ENCODE data around the gene INPP4B. TPM values are rescaled to one million over a fixed set of nuclear protein-coding genes. Genes with fewer than 3 reads are reported as not detected.

The INPP4B gene
- total RNA-seq, 1 donor from 2014 or later: 143 TPM

DNA sequence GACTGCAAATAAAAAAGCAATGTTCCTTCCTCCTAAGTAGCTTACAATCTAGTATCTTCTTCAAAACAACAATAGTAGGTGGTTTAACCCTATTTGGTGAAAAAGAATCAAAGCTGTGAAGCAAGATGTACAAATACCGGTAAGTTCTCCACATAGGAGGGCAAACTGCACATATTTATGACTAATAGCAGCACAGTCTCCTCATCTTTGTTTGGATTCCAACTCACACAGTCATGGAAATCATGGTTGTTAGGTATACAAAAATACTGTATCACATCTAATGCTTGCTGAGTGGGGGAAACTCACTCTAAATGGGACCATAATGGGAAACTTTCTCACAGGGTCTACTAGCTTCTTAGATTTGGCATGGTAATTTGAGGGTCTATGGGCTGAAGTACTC, 597.2 kb downstream of the INPP4B start:
- no peak for DNase-seq (ENCODE audit: low read depth)

DNA sequence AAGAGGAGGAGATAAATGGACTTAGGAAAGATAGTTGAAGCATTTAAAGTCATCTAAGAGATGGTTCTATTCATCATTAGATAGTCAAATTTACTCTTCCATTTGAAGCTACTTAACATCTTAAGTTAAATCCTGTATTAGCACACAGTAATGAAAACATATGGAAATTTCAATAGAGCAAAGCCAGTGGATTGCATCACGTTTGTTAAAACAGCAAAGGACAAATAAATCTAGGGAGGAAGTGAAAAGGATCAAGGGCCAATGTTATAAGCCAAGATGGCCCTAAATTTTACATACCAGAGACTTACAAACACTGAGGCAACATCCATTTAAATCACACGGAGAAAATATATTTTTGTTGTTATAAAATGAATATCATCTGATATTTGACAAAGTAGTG, 602.8 kb downstream of the INPP4B start:
- no peak for DNase-seq (ENCODE audit: low read depth)

DNA sequence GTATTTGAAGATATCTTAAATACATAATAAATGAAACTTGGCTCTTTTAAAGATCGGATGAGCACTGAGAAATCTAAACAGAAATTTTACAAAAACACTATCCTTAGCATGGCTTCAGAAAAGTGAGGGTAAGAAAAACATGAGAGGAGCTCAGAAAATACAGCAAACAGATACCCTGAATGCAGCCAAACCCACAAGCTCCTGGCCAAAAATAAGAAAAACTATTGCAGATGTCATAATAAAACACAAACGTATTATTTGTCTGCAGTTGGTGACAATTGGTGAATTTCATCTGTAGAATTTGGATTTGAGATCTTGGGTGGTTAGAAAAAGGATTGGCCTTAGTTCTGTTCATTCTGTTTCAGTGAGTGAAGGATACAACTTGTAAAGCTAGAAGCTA, 603.9 kb downstream of the INPP4B start:
- DNase-seq (ENCODE audit: low read depth): no peak

DNA sequence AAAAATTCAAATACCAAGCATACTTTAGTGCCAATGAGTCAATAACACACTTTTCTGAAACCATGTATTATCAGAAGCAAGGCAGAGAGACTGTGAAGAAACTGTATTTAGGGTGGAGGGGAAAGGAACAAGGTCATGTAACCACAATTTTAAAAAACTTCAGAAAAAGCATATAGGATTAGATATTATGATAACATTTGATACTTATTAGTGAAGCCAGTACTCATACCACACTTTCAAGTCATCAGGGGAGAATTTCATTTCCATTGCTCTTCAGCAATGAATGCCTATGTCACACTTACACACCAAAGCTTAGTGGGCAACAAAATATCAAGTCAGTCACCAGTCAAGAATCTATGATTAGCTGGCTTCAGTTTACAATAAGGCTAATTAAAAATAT, 607.5 kb downstream of the INPP4B start:
- no peak for DNase-seq (ENCODE audit: low read depth)

DNA sequence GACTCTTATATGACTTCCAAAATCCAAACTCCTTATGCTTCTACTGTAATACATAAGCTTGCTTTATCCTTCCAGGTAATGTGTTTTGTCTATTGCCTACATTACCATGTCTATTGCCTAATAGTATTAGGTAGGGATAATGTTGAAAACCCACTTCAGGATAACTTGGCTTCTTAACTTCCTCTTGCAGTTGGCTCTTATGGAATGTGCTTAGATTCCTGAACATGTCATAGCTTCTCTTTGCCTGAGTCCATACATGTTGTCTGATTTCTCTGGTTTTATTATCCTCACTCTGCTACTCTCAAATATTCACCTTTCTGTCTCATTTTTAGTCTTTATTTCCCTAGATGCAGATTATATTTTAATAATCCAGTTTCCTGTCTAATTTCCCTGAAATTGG, 609.8 kb downstream of the INPP4B start:
- no peak for DNase-seq (ENCODE audit: low read depth)

DNA sequence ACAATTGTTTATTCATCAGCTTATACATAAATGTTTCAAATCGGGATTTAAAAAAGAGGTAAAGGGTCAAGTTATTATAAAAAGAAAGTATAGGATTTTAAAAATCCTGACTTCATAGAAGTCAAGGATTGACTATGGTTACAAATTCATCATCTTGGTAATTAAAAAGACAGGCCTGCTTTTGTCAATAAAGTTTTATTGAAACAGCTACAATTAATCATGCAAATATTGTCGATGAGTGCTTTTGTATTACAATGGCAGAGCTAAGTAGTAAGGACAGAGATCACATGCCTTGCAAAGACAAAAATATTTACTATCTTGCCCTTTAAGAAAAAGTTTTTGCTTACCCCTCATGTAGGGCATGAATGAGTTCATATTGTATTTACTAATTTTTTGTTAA, 614.3 kb downstream of the INPP4B start:
- no peak for DNase-seq (ENCODE audit: low read depth)

DNA sequence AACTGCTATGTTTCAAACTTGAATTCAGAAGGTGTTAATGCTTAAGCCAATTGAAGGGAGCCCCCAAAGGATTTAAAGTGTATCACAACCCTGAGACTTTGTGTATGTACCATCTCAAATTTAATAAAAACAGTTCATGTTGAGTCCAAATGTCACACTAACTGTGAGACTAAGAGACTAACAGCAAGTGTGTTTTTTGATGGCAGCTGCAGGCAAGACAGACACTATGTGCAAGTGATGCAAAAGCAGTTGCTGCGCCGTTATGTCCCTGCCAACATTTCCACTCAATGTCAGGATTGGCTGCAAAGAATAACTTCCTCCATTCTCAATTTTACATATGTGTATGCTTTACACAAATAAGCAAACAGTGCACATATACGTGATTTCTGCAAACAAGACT, 615.1 kb downstream of the INPP4B start:
- DNase-seq (ENCODE audit: low read depth): no peak

DNA sequence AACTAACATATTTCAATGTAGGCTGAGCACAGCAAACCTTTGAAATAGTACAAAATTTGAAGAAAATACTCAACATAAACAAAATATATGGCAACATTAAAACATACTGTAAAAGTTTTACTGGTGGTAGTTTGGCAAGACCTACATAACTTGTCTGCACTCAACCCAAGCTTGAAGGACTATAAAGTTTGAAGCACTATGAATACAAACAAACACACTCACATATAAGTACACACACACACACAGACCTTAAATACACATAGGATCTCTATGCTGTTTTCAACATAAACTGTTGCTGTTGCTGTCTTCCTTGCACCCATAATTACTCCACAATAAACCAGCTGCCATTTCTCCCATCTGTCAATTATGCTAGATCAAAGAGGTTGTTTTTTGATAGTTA, 620.1 kb downstream of the INPP4B start:
- no peak for DNase-seq (ENCODE audit: low read depth)

DNA sequence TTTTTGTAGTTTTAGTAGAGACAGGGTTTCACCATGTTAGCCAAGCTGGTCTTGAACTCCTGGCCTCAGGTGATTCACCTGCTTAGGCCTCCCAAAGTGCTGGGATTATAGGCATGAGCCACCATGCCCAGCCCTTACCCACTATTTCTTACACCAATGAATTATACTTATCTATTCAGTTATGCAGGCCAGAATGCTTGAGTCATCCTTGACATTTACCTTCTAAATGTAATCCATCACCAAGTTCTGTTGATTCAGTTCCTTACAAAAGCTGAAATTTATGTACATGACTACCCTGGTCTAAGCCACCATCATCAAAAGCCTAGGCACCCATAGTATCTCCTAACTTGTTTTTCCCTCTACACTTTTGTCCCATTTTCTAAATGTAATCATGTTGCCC, 624.0 kb downstream of the INPP4B start:
- no peak for DNase-seq (ENCODE audit: low read depth)

DNA sequence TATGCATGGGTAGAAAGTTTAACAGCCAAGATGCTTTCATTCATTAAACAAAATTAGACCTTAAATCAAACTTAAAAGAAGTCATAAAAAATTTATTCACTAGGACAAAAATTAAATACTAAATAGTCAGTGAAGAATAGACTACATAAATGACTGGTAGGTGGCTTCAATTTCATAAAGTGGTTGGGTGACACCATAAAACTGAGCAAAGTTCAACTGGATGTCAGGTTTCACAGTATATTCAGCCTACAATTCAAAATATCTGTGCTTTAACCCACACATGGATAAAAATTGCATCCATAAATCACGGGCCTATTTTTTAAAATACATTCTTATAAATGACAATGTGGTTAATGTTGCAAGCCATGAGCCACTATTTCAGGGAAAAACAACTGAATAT, 627.4 kb downstream of the INPP4B start:
- no peak for DNase-seq (ENCODE audit: low read depth)

DNA sequence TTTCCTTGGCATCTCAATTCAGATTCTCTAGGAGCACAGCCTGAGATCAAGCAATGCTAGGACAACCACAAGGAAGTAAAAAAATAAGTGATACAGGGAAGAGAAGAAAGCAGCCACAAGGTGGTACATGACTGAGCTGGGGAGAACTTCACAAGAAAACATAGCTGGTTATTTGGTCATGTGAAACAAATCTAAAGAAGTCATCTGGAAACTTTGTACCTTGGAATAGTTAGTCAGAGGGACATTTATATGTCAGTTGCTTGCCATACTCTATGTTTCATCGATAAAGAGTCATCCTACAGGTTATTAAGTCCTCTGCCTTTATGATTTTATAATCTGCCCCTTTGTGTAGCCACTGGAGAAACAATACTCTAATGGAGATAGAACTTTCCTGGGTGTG, 634.7 kb downstream of the INPP4B start:
- no peak for DNase-seq (ENCODE audit: low read depth)

DNA sequence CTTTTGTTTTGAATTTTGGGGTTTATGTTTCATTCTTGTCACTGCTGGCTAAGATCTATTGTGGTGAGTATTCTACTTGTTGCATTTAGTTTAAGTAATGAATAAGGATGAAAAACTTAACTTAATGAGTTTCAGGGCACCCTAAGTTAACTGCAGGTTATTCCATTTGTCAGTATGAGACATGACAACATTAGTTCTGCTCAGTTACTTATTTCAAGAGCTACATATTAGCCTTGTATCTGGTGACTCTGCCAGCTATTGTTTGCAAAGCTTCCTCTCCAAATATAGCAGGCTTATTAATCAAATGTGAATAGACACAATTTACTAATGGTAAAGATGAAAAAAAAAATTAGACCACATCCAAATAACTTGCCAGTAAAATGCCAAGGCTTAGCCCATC, 642.6 kb downstream of the INPP4B start:
- DNase-seq (ENCODE audit: low read depth): no peak

DNA sequence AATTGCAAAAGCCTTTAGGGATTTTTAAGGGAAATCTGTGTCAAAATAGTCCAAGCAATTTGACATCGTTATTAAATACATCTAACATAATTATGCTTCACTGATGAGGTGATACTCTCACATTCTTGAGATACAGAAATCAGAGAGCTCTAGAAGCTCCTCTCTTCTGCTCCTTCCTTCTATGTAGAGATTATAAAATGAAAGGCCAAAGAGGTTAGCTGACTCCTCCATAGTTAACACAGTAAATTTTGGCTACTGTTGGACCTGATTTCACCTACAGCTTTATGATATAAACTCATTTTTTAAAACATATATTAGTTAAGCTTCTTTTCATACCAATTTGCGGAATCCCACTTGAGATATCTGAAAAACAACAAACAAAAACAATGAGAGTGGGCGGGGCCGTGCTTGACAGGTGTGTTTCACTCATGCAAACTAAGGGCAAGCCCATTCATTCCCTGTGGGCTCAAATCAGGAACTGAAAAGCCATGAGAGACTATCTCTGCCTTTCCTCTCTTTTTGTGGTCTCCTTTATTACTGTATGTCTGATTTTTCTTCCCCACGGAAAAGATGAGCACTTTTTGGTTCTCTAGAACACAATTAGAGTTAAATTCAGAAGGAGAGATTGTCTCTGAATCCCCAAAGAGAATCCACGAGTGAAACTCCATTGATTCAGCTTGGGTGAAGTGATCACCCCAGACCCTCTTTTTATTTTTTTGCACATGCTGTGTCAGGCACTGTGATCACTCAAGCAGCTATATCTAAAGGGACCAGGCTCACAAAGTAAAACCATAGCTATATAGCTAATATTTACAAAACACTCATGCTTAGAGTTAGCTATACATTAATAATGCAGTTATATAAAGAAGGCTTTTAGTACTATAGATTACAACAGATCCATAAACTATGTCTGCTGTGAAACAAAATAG, 643.4 kb downstream of the INPP4B start:
- DNase-seq (ENCODE audit: low read depth): no peak

DNA sequence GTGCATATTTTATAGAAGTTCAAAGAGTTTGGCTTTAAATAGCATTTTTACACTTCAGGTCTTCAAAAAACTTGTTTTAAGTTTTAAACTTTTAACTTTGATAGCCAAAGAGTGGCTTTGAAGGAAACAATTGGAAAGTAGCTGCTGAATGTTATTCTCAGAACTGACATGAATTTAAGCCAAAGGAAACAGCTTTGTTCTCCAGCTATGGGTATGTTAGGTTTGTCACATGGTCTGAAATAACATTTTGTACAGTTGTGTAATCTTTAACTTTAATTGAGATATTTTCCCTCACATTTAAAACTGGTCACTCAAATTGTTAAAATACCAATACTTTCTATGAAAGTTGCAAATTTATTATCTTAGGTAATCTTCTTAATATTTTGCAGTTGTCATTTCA, 645.1 kb downstream of the INPP4B start:
- DNase-seq (ENCODE audit: low read depth): no peak

DNA sequence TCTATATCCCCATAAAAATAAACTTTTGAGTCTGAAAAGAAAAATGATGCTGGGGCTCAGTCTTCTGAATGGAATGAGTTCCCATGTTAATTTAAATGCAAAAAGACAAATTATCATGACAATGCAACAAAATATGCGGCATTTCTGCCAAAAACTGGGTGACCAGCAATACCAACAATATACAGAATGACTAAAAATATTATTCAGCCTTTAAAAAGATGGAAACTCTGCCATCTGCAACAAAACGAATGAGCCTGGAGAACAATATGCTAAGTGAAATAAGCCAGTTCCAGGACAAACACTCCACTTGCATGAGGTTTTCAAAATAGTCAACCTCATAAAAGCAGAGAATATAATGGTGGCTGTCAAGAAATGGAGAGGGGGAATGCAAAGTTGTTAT, 651.2 kb downstream of the INPP4B start:
- DNase-seq (ENCODE audit: low read depth): no peak

DNA sequence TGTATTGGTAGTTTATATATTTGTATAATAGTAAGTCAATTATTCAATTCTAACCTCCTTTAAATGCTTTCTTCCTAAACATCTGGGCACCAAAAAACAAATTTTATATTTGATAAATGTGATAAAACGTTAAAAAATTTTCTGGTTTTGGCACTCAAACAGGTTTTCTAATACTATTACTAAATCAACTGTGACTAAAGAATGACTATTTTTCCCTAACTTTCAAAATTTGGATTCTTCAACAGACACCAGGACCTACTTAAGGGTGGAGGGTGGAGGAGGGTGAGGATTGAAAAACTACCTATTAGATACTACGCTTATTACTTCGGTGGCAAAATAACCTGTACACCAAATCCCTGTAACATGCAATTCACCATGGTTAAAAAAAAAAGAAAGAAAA, 654.2 kb downstream of the INPP4B start:
- no peak for DNase-seq (ENCODE audit: low read depth)

DNA sequence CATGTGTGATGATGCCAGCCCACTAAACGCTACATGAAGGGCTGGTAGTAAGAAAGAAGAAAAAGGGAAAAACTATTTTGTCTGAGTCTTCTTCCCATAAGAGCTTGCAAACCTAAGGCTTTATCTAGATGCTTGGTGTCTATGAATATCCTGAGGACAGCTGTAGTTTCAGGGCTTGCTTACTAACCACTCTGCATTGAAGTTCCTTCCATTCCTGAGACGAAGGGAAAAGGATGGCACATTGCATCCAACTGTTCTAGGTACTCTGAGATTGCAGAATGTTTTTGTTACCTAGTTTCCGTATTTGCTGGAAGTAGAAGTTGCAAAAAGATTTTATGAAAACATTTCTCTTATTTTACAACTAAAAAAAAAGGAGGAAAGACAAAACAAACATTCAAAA, 665.1 kb downstream of the INPP4B start:
- DNase-seq (ENCODE audit: low read depth): peak; percentile 53

DNA sequence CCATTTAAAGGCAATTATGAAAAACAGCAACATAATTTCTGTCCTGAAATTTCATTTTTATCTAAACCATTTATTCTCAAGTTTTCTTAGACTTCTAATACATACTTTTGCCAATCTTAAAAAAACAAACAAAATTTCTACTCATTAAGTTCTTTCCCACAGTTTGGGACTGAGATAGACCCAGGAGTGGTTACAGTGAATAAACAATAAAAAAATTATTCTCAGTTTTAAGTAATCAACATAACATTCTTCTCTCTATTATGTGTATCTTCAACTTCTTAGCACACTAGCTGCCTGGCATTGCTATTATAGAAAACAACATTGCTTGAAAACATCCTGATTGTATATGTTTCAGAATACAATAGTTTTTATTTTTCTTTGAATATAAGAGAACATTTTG, 676.9 kb downstream of the INPP4B start:
- DNase-seq (ENCODE audit: low read depth): no peak

DNA sequence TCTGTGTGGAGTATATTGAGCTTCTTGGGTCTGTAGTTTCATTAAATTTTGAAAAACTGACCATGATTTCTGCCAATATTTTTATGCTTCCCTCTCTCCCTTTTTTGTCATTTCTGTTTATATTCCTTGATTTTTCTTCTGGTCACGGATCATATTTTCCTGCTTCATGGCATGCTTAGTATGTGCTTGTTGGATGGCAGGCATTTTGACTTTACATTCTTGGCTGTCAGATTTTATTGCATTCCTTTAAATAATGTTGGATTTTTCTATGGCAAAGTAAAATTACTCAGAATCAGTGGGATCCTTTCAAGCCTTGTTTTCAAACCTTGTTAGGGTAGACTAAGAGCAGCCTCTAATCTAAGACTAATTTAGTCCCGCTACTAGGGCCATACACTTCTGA, 677.9 kb downstream of the INPP4B start:
- no peak for DNase-seq (ENCODE audit: low read depth)

DNA sequence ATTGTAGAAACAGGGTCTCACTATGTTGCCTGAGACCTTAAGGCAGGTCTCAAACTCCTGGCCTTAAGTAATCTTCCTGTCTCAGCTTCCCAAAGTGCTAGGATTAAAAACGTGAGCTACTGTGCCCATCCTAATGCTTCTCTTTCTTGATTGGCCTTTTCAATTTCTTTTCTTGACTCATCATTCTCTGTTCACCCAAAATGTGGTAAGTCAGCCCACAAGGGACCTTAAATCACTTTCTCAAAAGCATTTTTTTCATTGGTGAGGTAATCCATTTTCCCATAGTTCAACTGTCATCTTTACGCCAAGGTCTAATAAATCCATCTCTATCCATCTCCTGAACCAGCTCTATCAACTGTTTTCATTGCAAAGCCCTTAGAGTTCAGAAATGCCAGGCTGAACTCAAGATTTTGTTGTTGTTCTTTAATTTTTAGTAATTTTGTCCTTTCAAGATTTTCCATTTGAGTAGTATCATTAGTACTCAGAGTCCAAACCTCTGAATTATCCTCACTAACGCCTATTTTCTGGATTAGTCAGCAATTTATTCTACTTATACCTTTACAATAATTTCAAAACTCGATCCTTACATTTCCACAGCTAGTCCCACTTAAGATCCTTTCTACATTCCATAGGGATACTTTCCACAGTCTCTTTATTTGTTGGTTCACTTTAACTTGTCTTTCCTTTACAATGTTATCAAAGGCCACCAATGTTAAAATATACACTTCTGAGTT, 681.2 kb downstream of the INPP4B start:
- no peak for DNase-seq (ENCODE audit: low read depth)

DNA sequence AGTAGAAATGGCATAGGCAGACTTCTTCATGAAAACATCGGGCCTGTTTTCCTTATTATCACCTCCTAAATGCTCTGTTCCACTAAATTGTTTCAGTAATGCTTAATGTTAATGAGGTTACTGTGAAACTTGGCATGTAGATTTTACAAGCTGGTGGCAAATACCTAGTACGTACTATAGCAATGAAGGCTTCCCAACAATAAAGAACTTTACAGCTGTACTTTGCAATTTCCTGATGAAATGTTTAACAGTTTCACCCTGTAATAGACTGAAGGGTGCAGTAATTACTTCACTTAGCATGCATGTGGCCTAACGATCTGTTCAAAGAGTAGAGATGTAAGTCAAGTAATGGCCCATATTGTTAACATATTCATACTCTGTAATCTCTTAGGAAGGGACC, 685.0 kb downstream of the INPP4B start:
- DNase-seq (ENCODE audit: low read depth): no peak

DNA sequence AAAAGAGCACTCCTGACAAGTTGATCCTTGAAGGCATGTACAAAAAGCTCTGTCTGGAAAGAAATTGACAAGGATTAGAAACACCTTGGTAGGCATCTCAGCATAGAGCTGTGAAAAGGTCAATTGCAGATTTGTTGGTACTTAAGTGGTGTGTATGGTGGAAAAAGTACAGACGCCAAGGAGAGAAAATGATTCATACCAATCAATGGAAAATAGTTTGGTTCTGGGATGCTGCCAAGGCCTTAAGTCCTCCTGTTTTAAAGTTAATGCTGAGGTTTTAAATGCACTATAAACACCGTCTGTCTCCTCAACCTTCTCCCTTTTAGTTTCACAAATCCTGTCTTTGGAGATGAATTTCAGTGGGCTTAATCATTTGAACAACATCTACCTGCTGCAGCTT, 685.6 kb downstream of the INPP4B start:
- no peak for DNase-seq (ENCODE audit: low read depth)

DNA sequence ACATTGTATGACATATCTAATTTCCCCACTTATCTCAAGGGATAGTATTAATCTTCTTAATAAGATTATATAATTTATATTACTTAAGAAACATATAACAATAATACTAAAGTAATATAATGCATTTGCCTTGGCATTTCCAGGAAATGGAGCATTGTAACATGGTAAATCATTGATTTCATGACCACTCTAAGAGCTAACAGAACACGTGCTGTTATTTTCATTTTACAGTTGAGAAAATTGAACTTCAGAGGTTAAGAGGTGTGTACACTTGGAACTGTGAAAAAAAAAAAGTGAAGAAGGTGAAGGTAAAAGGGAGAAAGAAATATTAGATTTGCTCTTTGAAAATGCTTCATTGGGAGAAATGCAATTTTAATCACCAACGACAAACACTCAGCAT, 687.1 kb downstream of the INPP4B start:
- DNase-seq (ENCODE audit: low read depth): no peak

Data from myocyte (in vitro differentiated cells).